22Rv1 (cell line): Measurements from ENCODE around the gene NIT1.

ENCODE experiments used
- CTCF ChIP-seq: fragments of 450-650 bp; IDR thresholded peaks from 2 replicates; pipeline ENCODE4 v1.5.1; 2017; ENCODE audit warnings: mild to moderate bottlenecking
- ZFX ChIP-seq: fragments of 450-650 bp; IDR thresholded peaks from 2 replicates; pipeline ENCODE4 v1.6.1; 2017; ENCODE audit warnings: antibody characterized with exemption, borderline replicate concordance

GRCh38 chr1:161164901-161165610 lies 47.2 kb downstream of the NIT1 start:
- TF ChIP-seq CTCF (no peak), ZFX (no peak)
